GM20000 (cell line): ENCODE measurements around the gene GRAMD2B.

Experiments
- DNase-seq: peaks from one replicate; pipeline ENCODE4 v3.0.0; 2012; ENCODE audit warnings: low spot score
- CTCF ChIP-seq: IDR thresholded peaks from 2 replicates; pipeline ENCODE4 v1.5.1; 2012; ENCODE audit warnings: mild to moderate bottlenecking, control low read depth; ENCODE audit errors: extremely low read depth, missing control alignments

GRAMD2B gene

GRCh38 chr5:126415789-126416188 lies 7.4 kb upstream of the GRAMD2B start:
- no peak for DNase-seq
- TF ChIP-seq CTCF, result no peak

- no peak for DNase-seq
- no peak for TF ChIP-seq CTCF
Observed at GRCh38 chr5:126416266-126416925, 6.8 kb upstream of the GRAMD2B start.

- TF ChIP-seq CTCF, result no peak
- no peak for DNase-seq
Observed at GRCh38 chr5:126417178-126417577, 6.0 kb upstream of the GRAMD2B start.

- DNase-seq, result no peak
- no peak for TF ChIP-seq CTCF
Observed at GRCh38 chr5:126419102-126419501, 4.1 kb upstream of the GRAMD2B start.

- DNase-seq, result no peak
- no peak for TF ChIP-seq CTCF
Observed at GRCh38 chr5:126428421-126428820, 5.2 kb downstream of the GRAMD2B start.

- no peak for TF ChIP-seq CTCF
- DNase-seq, result no peak
Observed at GRCh38 chr5:126430631-126431030, 7.4 kb downstream of the GRAMD2B start.

- no peak for DNase-seq
- TF ChIP-seq CTCF, result no peak
Observed at GRCh38 chr5:126433701-126434100, 10.5 kb downstream of the GRAMD2B start.
